Mucosa of rectum (tissue), 2 donors: Measurements from ENCODE around the gene OPCML.

Source experiments
- H3K27ac ChIP-seq, 2 donors: one replicate each; pipeline ENCODE4 v1.7.0; 2013; ENCODE audit warnings: inconsistent platforms in 2 of 2, low read depth in 2 of 2, low read length in 2 of 2
- H3K27me3 ChIP-seq, 2 donors: one replicate each; pipeline ENCODE4 v1.7.0; 2013; ENCODE audit warnings: low read length in 2 of 2; ENCODE audit not compliant: control insufficient read depth in 2 of 2, insufficient read depth in 2 of 2
- H3K36me3 ChIP-seq, 2 donors: one replicate each; pipeline ENCODE4 v1.7.0; 2013; ENCODE audit warnings: low read length in 2 of 2; ENCODE audit not compliant: control insufficient read depth in 2 of 2, insufficient read depth in 2 of 2
- H3K4me1 ChIP-seq, 2 donors: one replicate each; pipeline ENCODE4 v1.7.0; 2013; ENCODE audit warnings: low read length in 2 of 2, mild to moderate bottlenecking in 1 of 2; ENCODE audit not compliant: control insufficient read depth in 2 of 2, insufficient read depth in 2 of 2
- H3K4me3 ChIP-seq, 2 donors: one replicate each; pipeline ENCODE4 v1.7.0; 2013; ENCODE audit warnings: low read length in 2 of 2
- H3K9ac ChIP-seq, 2 donors: one replicate each; pipeline ENCODE4 v1.7.0; 2013; ENCODE audit warnings: low read length in 2 of 2, low read depth in 1 of 2, mild to moderate bottlenecking in 1 of 2
- H3K9me3 ChIP-seq, 2 donors: one replicate each; pipeline ENCODE4 v1.7.0; 2013; ENCODE audit warnings: low read length in 2 of 2; ENCODE audit not compliant: control insufficient read depth in 2 of 2
- donor health status: healthy.
- donor health status: Normal muscosa, but diverticular disease.

The OPCML gene

GRCh38 chr11:133146697-133147306 lies 385.5 kb downstream of the OPCML start:
- Histone ChIP-seq H3K9ac (no peak overlapping the region), H3K4me1 (no peaks in the 10 kb centered on the region), H3K4me3 (no peak overlapping the region), H3K9me3 (no peaks in the 10 kb centered on the region), H3K27me3 (no peaks in the 10 kb centered on the region), H3K27ac (no peak overlapping the region), H3K36me3 (no peaks in the 10 kb centered on the region)

GRCh38 chr11:133137939-133138338 lies 394.4 kb downstream of the OPCML start:
- Histone ChIP-seq H3K27ac (no peak overlapping the region), H3K9ac (no peak overlapping the region), H3K4me3 (no peak overlapping the region), H3K27me3 (no peaks in the 10 kb centered on the region), H3K4me1 (no peaks in the 10 kb centered on the region), H3K36me3 (no peaks in the 10 kb centered on the region), H3K9me3 (no peaks in the 10 kb centered on the region)

DNA sequence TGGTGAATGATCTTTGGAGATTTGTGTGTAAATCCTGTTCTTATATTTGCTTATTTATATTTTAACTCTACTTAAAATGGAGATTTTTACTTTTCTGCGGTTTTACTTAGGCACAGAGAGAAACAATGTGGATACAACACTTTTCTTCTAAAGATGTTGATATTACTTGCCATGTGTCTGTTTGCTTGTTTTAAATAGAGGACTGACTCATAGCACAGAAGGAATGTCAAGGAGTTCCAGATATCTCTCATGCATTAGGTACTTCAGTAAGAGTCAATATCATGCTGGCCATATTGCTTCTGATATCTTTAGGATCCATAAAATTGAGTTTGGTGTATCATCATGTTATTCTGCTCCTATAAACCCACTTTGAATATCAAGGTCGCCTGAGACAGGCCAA lies 395.0 kb downstream of the OPCML start:
- Histone ChIP-seq H3K4me3 (no peak overlapping the region), H3K36me3 (no peaks in the 10 kb centered on the region), H3K27me3 (no peaks in the 10 kb centered on the region), H3K9me3 (no peaks in the 10 kb centered on the region), H3K9ac (no peak overlapping the region), H3K27ac (no peak overlapping the region), H3K4me1 (no peaks in the 10 kb centered on the region)

GRCh38 chr11:133136376-133136775 lies 395.9 kb downstream of the OPCML start:
- no peaks in the 10 kb centered on the region for H3K36me3 ChIP-seq
- H3K27me3 ChIP-seq, result no peaks in the 10 kb centered on the region
- no peak overlapping the region for H3K4me3 ChIP-seq
- H3K27ac ChIP-seq, result no peak overlapping the region
- no peaks in the 10 kb centered on the region for H3K4me1 ChIP-seq
- no peaks in the 10 kb centered on the region for H3K9me3 ChIP-seq
- no peak overlapping the region for H3K9ac ChIP-seq

GRCh38 chr11:133134314-133135173 lies 397.8 kb downstream of the OPCML start:
- Histone ChIP-seq H3K27me3 (no peaks in the 10 kb centered on the region), H3K9ac (no peak overlapping the region), H3K9me3 (no peaks in the 10 kb centered on the region), H3K4me3 (no peak overlapping the region), H3K4me1 (no peaks in the 10 kb centered on the region), H3K36me3 (no peaks in the 10 kb centered on the region), H3K27ac (no peak overlapping the region)

GRCh38 chr11:133133606-133134005 lies 398.7 kb downstream of the OPCML start:
- Histone ChIP-seq H3K27me3 (no peaks in the 10 kb centered on the region), H3K36me3 (no peaks in the 10 kb centered on the region), H3K27ac (no peak overlapping the region), H3K4me1 (no peaks in the 10 kb centered on the region), H3K9me3 (no peaks in the 10 kb centered on the region), H3K4me3 (no peak overlapping the region), H3K9ac (no peak overlapping the region)

DNA sequence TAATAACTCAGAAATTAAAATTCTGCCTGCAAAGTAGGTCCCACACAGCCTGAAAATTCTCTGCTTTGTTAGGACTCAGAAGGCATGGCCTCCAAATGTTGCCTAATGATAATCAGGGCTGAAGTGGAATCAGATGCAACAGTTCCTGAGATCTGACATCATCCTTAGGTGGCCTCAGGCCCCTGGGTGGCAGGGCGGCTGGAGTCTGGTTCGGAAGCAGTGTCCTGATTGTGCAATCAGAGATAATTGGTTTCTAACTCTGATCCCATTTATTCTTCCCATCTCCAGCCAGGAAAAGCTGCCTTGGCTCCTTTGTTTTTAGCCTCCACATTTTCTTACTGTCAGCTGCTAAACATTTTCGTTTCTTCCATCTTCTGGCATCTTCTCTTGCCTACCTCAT lies 399.3 kb downstream of the OPCML start:
- H3K36me3 ChIP-seq, result no peaks in the 10 kb centered on the region
- H3K27me3 ChIP-seq, result no peaks in the 10 kb centered on the region
- H3K4me1 ChIP-seq, result no peaks in the 10 kb centered on the region
- H3K9ac ChIP-seq, result no peak overlapping the region
- H3K27ac ChIP-seq, result no peak overlapping the region
- H3K4me3 ChIP-seq, result no peak overlapping the region
- no peaks in the 10 kb centered on the region for H3K9me3 ChIP-seq

DNA sequence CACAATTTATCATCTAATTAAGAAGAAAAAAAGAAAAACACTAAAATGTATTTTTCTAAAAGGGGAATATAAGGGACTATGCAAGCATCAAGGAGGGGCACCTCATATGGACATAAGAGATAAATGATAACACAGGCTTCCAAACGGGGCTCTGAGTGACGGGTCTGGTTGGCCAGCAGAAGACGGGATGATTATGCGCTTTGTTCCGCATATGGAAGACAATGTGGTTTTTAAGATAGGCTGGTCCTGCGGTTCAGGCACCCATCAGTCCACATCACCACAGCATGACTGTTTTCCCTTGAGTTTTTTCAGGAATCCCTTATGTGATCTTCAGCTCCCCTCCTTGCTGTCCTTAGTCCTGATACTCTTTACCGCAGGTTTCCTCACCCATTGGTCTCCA lies 404.6 kb downstream of the OPCML start:
- Histone ChIP-seq H3K4me3 (no peak overlapping the region), H3K9ac (no peak overlapping the region), H3K27ac (no peak overlapping the region), H3K27me3 (no peaks in the 10 kb centered on the region), H3K9me3 (no peaks in the 10 kb centered on the region), H3K4me1 (no peaks in the 10 kb centered on the region), H3K36me3 (no peaks in the 10 kb centered on the region)

GRCh38 chr11:133123796-133124195 lies 408.5 kb downstream of the OPCML start:
- Histone ChIP-seq H3K27ac (no peak overlapping the region), H3K9ac (no peak overlapping the region), H3K4me1 (no peaks in the 10 kb centered on the region), H3K27me3 (no peaks in the 10 kb centered on the region), H3K36me3 (no peaks in the 10 kb centered on the region), H3K9me3 (no peaks in the 10 kb centered on the region), H3K4me3 (no peak overlapping the region)

GRCh38 chr11:133123366-133123765 lies 408.9 kb downstream of the OPCML start:
- no peak overlapping the region for H3K9ac ChIP-seq
- H3K4me1 ChIP-seq, result no peaks in the 10 kb centered on the region
- H3K27me3 ChIP-seq, result no peaks in the 10 kb centered on the region
- no peaks in the 10 kb centered on the region for H3K9me3 ChIP-seq
- no peak overlapping the region for H3K27ac ChIP-seq
- no peak overlapping the region for H3K4me3 ChIP-seq
- no peaks in the 10 kb centered on the region for H3K36me3 ChIP-seq
